GM13977 (cell line): ENCODE measurements around the gene KHDC4.
A peak's percentile ranks its signal among the peaks of the same experiment; 100 is the strongest.

Experiments used
- DNase-seq: peaks from one replicate; pipeline ENCODE4 v3.0.0; 2012; ENCODE audit warnings: low spot score
- in situ Hi-C: fragments of 300-500 bp; cut with MboI; formaldehyde crosslinking; loops from one replicate; pipeline ENCODE4 v1.12.0; 2022; ENCODE audit warnings: low sequenced_read_pairs, low pct_unique_long_range_greater_than_20kb, mixed read lengths, inconsistent platforms; ENCODE audit not compliant: unreplicated experiment
- TF ChIP-seq, protein P1 (sequence below): IDR thresholded peaks from 2 replicates; pipeline ENCODE4 v1.5.1; 2012; ENCODE audit warnings: mild to moderate bottlenecking, control low read depth; ENCODE audit not compliant: insufficient read depth; ENCODE audit errors: extremely low read depth, missing control alignments

KHDC4 gene

DNA sequence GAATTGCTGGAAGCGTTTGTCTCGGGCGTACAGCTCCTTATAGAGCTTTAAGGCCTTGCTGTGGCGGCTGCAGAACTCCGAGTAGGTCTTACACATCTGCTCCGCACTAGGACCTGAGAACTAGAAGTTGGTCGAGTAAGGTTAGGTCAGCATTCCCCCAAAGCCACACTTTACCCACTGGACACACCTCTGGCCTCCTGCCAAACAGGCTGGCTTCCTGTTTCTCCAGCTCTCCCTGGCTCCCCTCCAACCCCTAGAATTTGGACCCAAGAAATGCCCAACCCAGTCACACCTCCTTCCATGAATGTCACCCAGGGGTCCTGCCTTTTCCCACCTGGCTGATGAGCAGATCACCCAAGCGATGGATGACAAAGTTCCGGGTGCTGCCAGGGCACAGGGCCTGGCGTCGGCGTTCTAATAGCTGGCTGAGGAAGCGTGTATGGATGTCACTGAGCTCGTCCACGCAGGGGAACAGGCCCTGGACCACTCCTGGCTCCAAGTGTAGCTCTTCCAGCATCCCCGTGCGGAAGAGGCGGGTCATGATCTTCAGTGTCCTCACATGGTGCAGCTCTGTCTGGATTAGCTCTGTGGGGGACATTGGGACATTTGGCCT is 28.5 kb upstream of the KHDC4 start:
- TF ChIP-seq, protein P1, sequence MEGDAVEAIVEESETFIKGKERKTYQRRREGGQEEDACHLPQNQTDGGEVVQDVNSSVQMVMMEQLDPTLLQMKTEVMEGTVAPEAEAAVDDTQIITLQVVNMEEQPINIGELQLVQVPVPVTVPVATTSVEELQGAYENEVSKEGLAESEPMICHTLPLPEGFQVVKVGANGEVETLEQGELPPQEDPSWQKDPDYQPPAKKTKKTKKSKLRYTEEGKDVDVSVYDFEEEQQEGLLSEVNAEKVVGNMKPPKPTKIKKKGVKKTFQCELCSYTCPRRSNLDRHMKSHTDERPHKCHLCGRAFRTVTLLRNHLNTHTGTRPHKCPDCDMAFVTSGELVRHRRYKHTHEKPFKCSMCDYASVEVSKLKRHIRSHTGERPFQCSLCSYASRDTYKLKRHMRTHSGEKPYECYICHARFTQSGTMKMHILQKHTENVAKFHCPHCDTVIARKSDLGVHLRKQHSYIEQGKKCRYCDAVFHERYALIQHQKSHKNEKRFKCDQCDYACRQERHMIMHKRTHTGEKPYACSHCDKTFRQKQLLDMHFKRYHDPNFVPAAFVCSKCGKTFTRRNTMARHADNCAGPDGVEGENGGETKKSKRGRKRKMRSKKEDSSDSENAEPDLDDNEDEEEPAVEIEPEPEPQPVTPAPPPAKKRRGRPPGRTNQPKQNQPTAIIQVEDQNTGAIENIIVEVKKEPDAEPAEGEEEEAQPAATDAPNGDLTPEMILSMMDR, result no peak

DNA sequence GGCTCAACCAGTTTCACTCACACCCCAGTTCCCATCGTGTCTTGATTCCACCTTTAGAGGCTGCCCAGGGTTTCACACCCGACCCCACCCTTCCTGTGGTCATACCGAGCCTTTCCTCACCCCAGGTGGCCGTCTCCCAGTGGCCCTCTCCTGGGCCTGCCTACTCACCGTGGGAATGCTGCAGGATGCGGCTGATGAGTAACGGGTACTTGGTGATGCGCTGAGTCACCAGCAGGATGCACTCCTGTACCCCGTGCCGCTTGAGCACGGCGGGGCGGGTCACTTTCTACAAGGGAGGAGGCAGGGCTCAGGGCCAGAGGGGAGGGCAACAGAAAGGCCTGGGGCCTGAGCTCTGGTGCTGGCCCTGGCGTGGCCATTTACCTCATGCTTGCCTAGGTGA is 27.7 kb upstream of the KHDC4 start:
- TF ChIP-seq, protein P1, result peak; percentile 19
- no peak for DNase-seq
- in situ Hi-C loops, result no loop called here

More for the DNA sequence above, 28.5 kb upstream of the KHDC4 start:
- in situ Hi-C loops, result no loop called here
- DNase-seq, result no peak

DNA sequence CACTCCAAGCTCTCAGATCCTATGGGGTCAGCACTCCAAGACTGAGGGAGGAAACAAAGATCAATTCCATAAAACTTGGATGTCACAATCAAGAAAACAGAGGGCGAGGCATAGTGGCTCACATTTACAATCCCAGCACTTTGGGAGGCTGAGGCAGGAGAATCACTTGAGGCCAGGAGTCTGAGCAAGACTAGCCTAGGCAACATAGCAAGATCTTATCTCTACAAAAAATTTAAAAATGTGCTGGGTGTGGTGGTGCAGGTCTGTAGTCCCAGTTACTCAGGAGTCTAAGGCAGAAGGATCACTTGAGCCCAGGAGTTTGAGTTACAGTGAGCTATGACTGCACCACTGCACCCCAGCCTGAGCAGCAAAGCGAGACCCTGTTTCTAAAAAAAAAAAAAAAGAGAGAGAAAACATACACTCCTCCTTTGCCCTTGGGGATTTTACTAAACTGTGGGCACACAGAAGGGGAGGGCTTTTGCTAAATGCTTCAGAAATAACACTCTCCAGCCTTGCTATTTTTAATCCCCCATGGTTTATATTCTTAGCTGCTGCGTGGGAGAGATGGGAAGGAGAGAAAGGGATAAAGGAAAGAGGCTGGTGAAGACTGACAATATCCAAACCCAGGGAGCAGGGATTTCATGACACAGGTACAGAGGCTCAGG is 26.0 kb upstream of the KHDC4 start:
- no peak for DNase-seq
- TF ChIP-seq, protein P1, result no peak
- in situ Hi-C loops, result no loop called here

DNA sequence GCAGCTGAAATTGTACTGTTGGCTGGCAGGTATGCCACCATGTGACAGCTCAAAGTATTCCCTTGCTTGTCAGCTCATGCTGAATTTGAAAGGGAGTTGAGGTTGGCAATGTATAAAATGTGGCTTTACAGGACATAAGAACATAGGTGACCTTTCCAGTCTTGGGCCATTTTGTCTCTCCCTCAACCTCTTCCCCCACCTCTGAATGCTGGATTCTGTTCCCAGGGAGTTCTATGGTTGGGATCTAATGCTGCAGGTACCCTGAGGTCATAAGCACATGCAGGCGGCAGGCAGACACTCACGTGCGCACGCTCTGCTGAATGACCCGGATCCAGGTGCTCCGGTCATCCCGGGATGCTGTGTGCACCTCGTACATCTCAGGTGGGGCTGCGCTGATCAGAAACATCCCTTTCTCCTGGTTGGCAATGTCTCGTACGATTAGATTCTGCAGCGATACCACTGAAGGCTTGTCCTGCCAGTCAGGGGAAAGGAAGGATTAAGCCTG is 23.2 kb upstream of the KHDC4 start:
- in situ Hi-C loops, result no loop called here
- TF ChIP-seq, protein P1, result no peak
- DNase-seq, result no peak

DNA sequence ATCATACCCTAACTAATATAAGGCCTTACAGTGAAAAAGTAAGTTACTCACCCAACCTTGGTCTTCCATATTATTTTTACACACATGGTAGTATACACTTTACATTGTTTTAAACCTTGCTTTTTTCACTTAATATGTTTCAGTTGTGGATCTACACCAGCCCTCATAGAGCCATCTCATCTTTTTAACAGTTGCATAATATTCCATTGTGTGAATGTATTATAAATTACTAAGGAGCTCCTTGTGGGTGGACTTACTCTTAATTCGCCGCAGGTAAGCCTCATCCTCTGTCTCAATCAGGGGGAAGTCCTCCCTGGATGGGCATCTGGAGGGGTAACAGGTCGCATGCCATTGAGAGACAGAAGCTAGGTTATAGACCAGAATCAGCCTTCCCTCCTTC is 20.4 kb upstream of the KHDC4 start:
- in situ Hi-C loops, result no loop called here
- TF ChIP-seq, protein P1, result no peak
- no peak for DNase-seq

DNA sequence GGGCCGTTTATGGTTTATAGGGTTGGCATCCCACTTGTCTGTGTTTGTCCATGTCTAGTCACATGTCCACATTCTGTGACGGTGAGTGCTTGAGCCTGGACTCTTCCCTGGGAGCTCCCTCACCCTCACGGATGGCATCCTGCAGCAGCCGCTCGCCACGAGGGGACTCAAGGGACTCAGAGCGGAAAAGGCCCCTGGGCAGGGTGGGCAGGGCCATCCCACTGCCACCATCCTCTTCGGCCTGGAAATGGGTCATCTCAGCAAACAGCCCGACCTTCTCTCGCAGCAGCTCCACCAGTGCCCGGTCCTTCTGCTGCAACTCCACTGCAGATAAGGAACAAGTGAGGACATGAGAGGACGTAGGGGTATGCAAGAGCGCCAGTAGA is 18.3 kb upstream of the KHDC4 start:
- in situ Hi-C loops, result no loop called here
- TF ChIP-seq, protein P1, result no peak
- DNase-seq, result no peak
